GM12878 (cell line): ENCODE measurements around the gene WDR59.

Experiments
- EZH2 ChIP-seq: IDR thresholded peaks from 2 replicates; pipeline ENCODE4 v1.6.1; 2012; ENCODE audit warnings: low read depth, mild to moderate bottlenecking, control low read depth, inconsistent platforms, low read length, borderline replicate concordance; ENCODE audit not compliant: control insufficient read depth
- IKZF2 ChIP-seq, 2 experiments: fragments of 450-650 bp; IDR thresholded peaks; 2 replicates each; pipeline ENCODE4 v1.6.1; 2017; ENCODE audit warnings: mild to moderate bottlenecking in 2 of 2, moderate library complexity in 2 of 2
- POLR2A ChIP-seq: IDR thresholded peaks from 2 replicates; pipeline ENCODE4 v1.6.1; 2011; ENCODE audit warnings: low read depth, mild to moderate bottlenecking, low read length
- ZZZ3 ChIP-seq: IDR thresholded peaks from 2 replicates; pipeline ENCODE4 v1.6.1; 2011; ENCODE audit warnings: low read depth; ENCODE audit not compliant: control insufficient read depth, insufficient read length
- TF ChIP-seq, protein P1 (sequence below), 3 experiments: IDR thresholded peaks in 2 of 3; conservative IDR thresholded peaks in 1 of 3; 2 replicates each; pipeline ENCODE4 v1.5.1; 2011; ENCODE audit warnings: low read depth in 3 of 3, low read length in 3 of 3, mild to moderate bottlenecking in 3 of 3, control low read depth in 2 of 3, moderate library complexity in 2 of 3, inconsistent platforms in 1 of 3, mixed read lengths in 1 of 3; ENCODE audit not compliant: control insufficient read depth in 2 of 3, insufficient read depth in 1 of 3; ENCODE audit errors: extremely low read depth in 1 of 3

DNA sequence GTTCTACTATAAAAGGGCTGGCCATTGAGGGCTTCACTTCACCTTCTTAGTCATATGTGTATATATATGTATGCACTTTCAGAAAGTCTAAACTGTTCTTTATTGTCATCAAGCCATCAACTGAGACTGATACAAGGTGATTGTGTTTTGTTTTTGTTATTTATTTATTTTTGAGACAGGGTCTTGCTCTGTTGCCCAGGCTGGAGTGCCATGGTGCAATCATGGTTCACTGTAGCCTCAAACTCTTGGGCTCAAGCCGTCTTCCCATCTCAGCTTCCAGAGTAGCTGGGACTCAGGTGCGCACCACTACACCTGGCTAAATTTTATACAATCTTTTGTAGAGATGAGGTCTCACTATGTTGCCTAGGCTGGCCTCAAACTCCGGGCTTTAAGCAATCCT lies 19.5 kb upstream of the WDR59 start:
- TF ChIP-seq EZH2 (no peak), IKZF2 (IDR thresholded peaks at IDR 0.05) (no peak), ZZZ3 (no peak), POLR2A (no peak)
- TF ChIP-seq, protein P1, sequence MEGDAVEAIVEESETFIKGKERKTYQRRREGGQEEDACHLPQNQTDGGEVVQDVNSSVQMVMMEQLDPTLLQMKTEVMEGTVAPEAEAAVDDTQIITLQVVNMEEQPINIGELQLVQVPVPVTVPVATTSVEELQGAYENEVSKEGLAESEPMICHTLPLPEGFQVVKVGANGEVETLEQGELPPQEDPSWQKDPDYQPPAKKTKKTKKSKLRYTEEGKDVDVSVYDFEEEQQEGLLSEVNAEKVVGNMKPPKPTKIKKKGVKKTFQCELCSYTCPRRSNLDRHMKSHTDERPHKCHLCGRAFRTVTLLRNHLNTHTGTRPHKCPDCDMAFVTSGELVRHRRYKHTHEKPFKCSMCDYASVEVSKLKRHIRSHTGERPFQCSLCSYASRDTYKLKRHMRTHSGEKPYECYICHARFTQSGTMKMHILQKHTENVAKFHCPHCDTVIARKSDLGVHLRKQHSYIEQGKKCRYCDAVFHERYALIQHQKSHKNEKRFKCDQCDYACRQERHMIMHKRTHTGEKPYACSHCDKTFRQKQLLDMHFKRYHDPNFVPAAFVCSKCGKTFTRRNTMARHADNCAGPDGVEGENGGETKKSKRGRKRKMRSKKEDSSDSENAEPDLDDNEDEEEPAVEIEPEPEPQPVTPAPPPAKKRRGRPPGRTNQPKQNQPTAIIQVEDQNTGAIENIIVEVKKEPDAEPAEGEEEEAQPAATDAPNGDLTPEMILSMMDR (IDR thresholded peaks at IDR 0.05 in 2 of 3, conservative IDR thresholded peaks at IDR 0.05 in 1 of 3; ENCODE audit: control insufficient read depth in 2 of 3, extremely low read depth in 1 of 3, insufficient read depth in 1 of 3, low read depth in 3 of 3, low read length in 3 of 3) = no peak
